HFF-Myc (cell line): ENCODE data around the gene RNF5.

Experiments
- DNase-seq: peaks from one replicate; pipeline ENCODE4 v3.0.0-alpha.2; 2011; ENCODE audit warnings: low read depth; ENCODE audit errors: extremely low read depth
- H3K4me3 ChIP-seq: replicated peaks from 2 replicates; pipeline ENCODE4 v1.5.1; 2011; ENCODE audit warnings: low read depth, mild to moderate bottlenecking, control low read depth, low read length
- CTCF ChIP-seq: IDR thresholded peaks from 2 replicates; pipeline ENCODE4 v1.5.1; 2012; ENCODE audit warnings: mild to moderate bottlenecking, low read depth, low read length, control low read depth; ENCODE audit errors: missing control alignments

The RNF5 gene

GRCh38 chr6:32177788-32178546, at the start of gene RNF5:
TSS of gene RNF5 (plus strand) at chr6:32178405. CDS start at chr6:32178512, 107 bp downstream.
- peak within 1 kb of the TSS; percentile 90 for H3K4me3 ChIP-seq
- DNase-seq: peak; percentile 100
- TF ChIP-seq CTCF: no peak

GRCh38 chr6:32128751-32129296, 49.4 kb upstream of the RNF5 start:
- peak overlapping the region; percentile 95 for H3K4me3 ChIP-seq
- DNase-seq: no peak
- TF ChIP-seq CTCF: no peak

- DNase-seq: no peak
- peak overlapping the region; percentile 95 for H3K4me3 ChIP-seq
- no peak for TF ChIP-seq CTCF
These were observed 48.7 kb upstream of the RNF5 start for GRCh38 chr6:32129297-32130088.

- no peak for DNase-seq
- TF ChIP-seq CTCF: no peak
These were observed 46.7 kb upstream of the RNF5 start for GRCh38 chr6:32131439-32131948.

GRCh38 chr6:32132110-32132509, 46.1 kb upstream of the RNF5 start:
- DNase-seq: no peak
- TF ChIP-seq CTCF: no peak
- no peak overlapping the region for H3K4me3 ChIP-seq

More at GRCh38 chr6:32131439-32131948, 46.7 kb upstream of the RNF5 start:
- no peak overlapping the region for H3K4me3 ChIP-seq

- DNase-seq: no peak
- no peak overlapping the region for H3K4me3 ChIP-seq
- no peak for TF ChIP-seq CTCF
These were observed 44.4 kb upstream of the RNF5 start for GRCh38 chr6:32133786-32134185.
